ENCODE results near the gene RIPPLY2.

The RIPPLY2 gene

DNA sequence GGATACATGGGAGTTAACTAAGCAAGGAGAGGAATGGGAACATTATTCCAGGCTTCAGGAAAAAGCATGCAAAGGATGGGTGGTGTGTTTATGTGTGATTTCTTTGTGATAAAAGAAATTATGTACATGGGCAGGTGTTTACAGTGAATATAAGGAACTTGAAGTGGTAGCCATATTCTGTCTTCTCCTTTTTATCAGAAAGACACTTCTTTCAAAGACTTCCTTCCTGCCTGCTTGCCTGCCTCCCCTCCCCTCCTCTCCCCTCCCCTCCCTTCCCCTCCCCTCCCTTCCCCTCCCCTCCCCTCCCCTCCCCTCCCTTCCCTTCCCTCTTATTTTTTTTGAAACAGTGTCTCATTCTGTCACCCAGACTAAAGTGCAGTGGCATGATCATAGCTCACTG lies 20.7 kb downstream of the RIPPLY2 start:
- Histone ChIP-seq H3K27ac (ENCODE audit: low read depth, low read length) (no peak overlapping the region), H3K9ac (ENCODE audit: low read depth in 1 of 2, low read length in 2 of 2) (no peak overlapping the region), H3K27me3 (ENCODE audit: control insufficient read depth in 1 of 2, insufficient read depth in 2 of 2, low read length in 2 of 2) (no peaks in the 10 kb centered on the region), H3K4me1 (ENCODE audit: control insufficient read depth in 1 of 2, insufficient read depth in 2 of 2, low read length in 2 of 2) (peaks cover 0 to 4% of the 10 kb centered on the region in 2 donors), H3K4me3 (ENCODE audit: low read depth in 1 of 2, low read length in 2 of 2) (no peak overlapping the region), H3K36me3 (ENCODE audit: control insufficient read depth in 1 of 2, insufficient read depth in 2 of 2, low read length in 2 of 2) (no peaks in the 10 kb centered on the region), H3K9me3 (ENCODE audit: control insufficient read depth in 1 of 2, low read length in 2 of 2) (no peaks in the 10 kb centered on the region)

- Histone ChIP-seq H3K27ac (ENCODE audit: low read depth, low read length) (no peak overlapping the region), H3K4me1 (ENCODE audit: control insufficient read depth in 1 of 2, insufficient read depth in 2 of 2, low read length in 2 of 2) (peaks cover 0 to 6% of the 10 kb centered on the region in 2 donors), H3K4me3 (ENCODE audit: low read depth in 1 of 2, low read length in 2 of 2) (no peak overlapping the region), H3K36me3 (ENCODE audit: control insufficient read depth in 1 of 2, insufficient read depth in 2 of 2, low read length in 2 of 2) (no peaks in the 10 kb centered on the region), H3K27me3 (ENCODE audit: control insufficient read depth in 1 of 2, insufficient read depth in 2 of 2, low read length in 2 of 2) (no peaks in the 10 kb centered on the region), H3K9ac (ENCODE audit: low read depth in 1 of 2, low read length in 2 of 2) (no peak overlapping the region), H3K9me3 (ENCODE audit: control insufficient read depth in 1 of 2, low read length in 2 of 2) (no peaks in the 10 kb centered on the region)
These were observed 22.7 kb downstream of the RIPPLY2 start for GRCh38 chr6:83875843-83876242.

DNA sequence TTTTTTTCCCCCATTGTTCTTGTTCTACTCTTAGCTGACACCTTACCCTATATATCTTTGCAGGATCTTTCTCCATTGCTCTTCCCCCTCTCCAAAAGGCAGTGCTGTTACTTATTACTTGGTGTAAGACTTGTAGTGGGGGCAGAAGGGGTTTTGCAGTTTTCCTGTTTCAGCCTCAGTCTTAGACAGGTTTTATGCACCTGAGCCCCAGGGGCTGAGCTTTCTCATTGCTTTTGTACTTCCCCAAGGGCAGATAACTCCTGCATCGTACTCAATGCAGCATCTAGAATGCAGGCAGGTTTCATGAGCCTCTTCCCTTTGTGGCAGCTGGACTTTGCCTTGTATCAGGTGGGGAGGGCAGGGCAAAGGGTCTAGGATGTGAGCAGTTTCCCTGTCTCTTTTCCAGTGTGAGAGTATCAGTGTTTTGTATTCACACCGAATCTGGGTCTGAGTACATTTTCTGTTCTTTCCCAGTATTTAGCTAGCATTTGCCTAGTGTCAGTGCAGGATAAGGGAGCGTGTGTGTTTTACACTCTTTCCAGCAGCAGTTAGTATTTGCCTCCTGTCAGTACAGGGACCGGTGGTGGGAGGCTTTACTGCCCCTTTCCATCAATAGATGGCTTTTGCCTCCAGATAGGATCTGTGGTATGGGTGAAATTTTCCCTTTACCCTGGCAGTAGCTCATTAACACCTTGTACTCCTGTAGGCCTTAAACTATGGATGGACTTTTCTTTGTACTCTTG lies 25.9 kb downstream of the RIPPLY2 start:
- H3K9me3 ChIP-seq (ENCODE audit: control insufficient read depth in 1 of 2, low read length in 2 of 2), result no peaks in the 10 kb centered on the region
- no peaks in the 10 kb centered on the region for H3K27me3 ChIP-seq (ENCODE audit: control insufficient read depth in 1 of 2, insufficient read depth in 2 of 2, low read length in 2 of 2)
- H3K4me3 ChIP-seq (ENCODE audit: low read depth in 1 of 2, low read length in 2 of 2), result no peak overlapping the region
- no peaks in the 10 kb centered on the region for H3K36me3 ChIP-seq (ENCODE audit: control insufficient read depth in 1 of 2, insufficient read depth in 2 of 2, low read length in 2 of 2)
- H3K4me1 ChIP-seq (ENCODE audit: control insufficient read depth in 1 of 2, insufficient read depth in 2 of 2, low read length in 2 of 2), result peaks cover 0 to 6% of the 10 kb centered on the region in 2 donors
- H3K27ac ChIP-seq (ENCODE audit: low read depth, low read length), result no peak overlapping the region
- no peak overlapping the region for H3K9ac ChIP-seq (ENCODE audit: low read depth in 1 of 2, low read length in 2 of 2)

DNA sequence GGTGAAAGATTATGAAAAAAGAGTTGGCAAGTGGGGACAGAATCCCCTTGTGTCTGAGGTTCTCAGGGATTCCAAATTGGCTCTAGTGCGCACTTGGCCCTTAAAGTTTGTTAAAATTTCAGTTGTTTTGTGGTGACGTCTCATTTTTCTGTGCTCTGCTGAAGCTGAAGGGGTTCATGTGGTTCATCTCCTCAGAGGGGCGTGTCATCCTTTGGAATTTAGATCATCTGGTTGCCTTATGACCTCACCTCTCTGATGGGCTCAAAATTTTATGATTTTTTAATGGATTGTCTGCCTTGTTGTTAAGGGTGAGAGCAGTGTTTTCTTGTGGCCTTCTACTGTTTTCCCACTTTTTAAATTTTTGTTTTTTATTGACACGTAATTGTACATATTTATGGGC lies 26.6 kb downstream of the RIPPLY2 start:
- Histone ChIP-seq H3K4me3 (ENCODE audit: low read depth in 1 of 2, low read length in 2 of 2) (no peak overlapping the region), H3K36me3 (ENCODE audit: control insufficient read depth in 1 of 2, insufficient read depth in 2 of 2, low read length in 2 of 2) (no peaks in the 10 kb centered on the region), H3K9me3 (ENCODE audit: control insufficient read depth in 1 of 2, low read length in 2 of 2) (no peaks in the 10 kb centered on the region), H3K27ac (ENCODE audit: low read depth, low read length) (no peak overlapping the region), H3K27me3 (ENCODE audit: control insufficient read depth in 1 of 2, insufficient read depth in 2 of 2, low read length in 2 of 2) (no peaks in the 10 kb centered on the region), H3K4me1 (ENCODE audit: control insufficient read depth in 1 of 2, insufficient read depth in 2 of 2, low read length in 2 of 2) (peaks cover 0 to 6% of the 10 kb centered on the region in 2 donors), H3K9ac (ENCODE audit: low read depth in 1 of 2, low read length in 2 of 2) (no peak overlapping the region)

- peaks cover 0 to 6% of the 10 kb centered on the region in 2 donors for H3K4me1 ChIP-seq (ENCODE audit: control insufficient read depth in 1 of 2, insufficient read depth in 2 of 2, low read length in 2 of 2)
- H3K4me3 ChIP-seq (ENCODE audit: low read depth in 1 of 2, low read length in 2 of 2), result no peak overlapping the region
- H3K36me3 ChIP-seq (ENCODE audit: control insufficient read depth in 1 of 2, insufficient read depth in 2 of 2, low read length in 2 of 2), result no peaks in the 10 kb centered on the region
- H3K27ac ChIP-seq (ENCODE audit: low read depth, low read length), result no peak overlapping the region
- H3K9ac ChIP-seq (ENCODE audit: low read depth in 1 of 2, low read length in 2 of 2), result no peak overlapping the region
- H3K9me3 ChIP-seq (ENCODE audit: control insufficient read depth in 1 of 2, low read length in 2 of 2), result no peaks in the 10 kb centered on the region
- H3K27me3 ChIP-seq (ENCODE audit: control insufficient read depth in 1 of 2, insufficient read depth in 2 of 2, low read length in 2 of 2), result no peaks in the 10 kb centered on the region
These were observed 30.1 kb downstream of the RIPPLY2 start for GRCh38 chr6:83883240-83883639.

DNA sequence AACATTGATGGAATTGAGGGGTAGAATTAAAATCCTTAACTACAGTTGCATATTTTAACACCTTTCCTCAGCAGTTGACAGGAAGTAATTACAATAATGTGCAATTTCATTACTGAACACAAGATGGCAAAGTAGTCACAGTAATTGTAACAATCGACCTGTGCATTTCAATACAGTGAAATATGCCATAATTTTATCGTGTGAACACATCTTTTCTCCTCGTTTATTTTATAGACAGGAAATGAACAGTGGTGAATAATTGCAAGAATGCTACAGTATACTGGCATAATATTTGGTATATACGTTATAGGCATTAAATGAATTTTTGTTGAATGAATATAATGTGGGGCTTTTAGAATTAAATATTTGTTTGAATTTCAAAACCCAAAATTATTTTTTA lies 31.4 kb downstream of the RIPPLY2 start:
- no peak overlapping the region for H3K9ac ChIP-seq (ENCODE audit: low read depth in 1 of 2, low read length in 2 of 2)
- H3K27me3 ChIP-seq (ENCODE audit: control insufficient read depth in 1 of 2, insufficient read depth in 2 of 2, low read length in 2 of 2), result no peaks in the 10 kb centered on the region

DNA sequence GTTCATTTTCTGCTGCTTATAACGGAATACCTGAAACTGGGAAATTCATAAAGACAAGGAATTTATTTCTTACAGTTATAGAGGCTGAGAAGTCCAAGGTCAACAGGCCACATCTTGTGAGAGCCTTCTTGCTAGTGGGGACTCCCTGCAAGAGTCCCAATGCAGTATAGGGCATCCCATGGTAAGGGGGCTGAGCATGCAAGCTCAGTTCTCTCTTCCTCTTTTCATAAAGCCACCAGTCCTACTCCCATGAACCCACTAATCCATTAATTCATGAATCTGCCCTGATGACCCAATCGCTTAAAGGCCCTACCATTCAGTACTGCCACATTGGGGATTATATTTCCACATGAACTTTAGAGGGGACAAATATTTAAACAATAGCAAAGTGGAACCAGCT lies 32.8 kb downstream of the RIPPLY2 start:
- no peak overlapping the region for H3K27ac ChIP-seq (ENCODE audit: low read depth, low read length)
- H3K9ac ChIP-seq (ENCODE audit: low read depth in 1 of 2, low read length in 2 of 2), result no peak overlapping the region
- H3K4me1 ChIP-seq (ENCODE audit: control insufficient read depth in 1 of 2, insufficient read depth in 2 of 2, low read length in 2 of 2), result no peaks in the 10 kb centered on the region
- H3K36me3 ChIP-seq (ENCODE audit: control insufficient read depth in 1 of 2, insufficient read depth in 2 of 2, low read length in 2 of 2), result no peaks in the 10 kb centered on the region
- peaks cover 0 to 3% of the 10 kb centered on the region in 2 donors for H3K9me3 ChIP-seq (ENCODE audit: control insufficient read depth in 1 of 2, low read length in 2 of 2)
- no peak overlapping the region for H3K4me3 ChIP-seq (ENCODE audit: low read depth in 1 of 2, low read length in 2 of 2)
- H3K27me3 ChIP-seq (ENCODE audit: control insufficient read depth in 1 of 2, insufficient read depth in 2 of 2, low read length in 2 of 2), result no peaks in the 10 kb centered on the region

More for the DNA sequence above, 31.4 kb downstream of the RIPPLY2 start:
- H3K36me3 ChIP-seq (ENCODE audit: control insufficient read depth in 1 of 2, insufficient read depth in 2 of 2, low read length in 2 of 2), result no peaks in the 10 kb centered on the region
- H3K9me3 ChIP-seq (ENCODE audit: control insufficient read depth in 1 of 2, low read length in 2 of 2), result peaks cover 0 to 3% of the 10 kb centered on the region in 2 donors
- H3K4me1 ChIP-seq (ENCODE audit: control insufficient read depth in 1 of 2, insufficient read depth in 2 of 2, low read length in 2 of 2), result no peaks in the 10 kb centered on the region
- H3K4me3 ChIP-seq (ENCODE audit: low read depth in 1 of 2, low read length in 2 of 2), result no peak overlapping the region
- H3K27ac ChIP-seq (ENCODE audit: low read depth, low read length), result no peak overlapping the region

DNA sequence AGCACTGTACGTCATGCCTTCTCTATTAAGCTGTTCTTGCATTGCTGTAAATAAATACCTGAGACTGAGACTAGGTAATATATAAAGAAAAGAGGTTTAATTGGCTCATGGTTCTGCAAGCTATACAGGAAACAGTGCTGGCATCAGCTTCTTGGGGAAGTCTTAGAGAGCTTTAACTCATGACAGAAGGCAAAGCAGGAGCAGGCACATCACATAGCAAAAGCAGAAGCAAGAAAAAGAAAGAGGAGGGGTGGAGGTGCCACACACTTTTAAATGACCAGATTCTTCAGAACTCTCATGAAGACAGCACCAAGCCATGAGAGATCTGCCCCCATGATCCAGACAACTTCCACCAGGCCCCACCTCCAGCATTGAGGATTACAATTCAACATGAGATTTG lies 36.5 kb downstream of the RIPPLY2 start:
- H3K4me3 ChIP-seq (ENCODE audit: low read depth in 1 of 2, low read length in 2 of 2), result no peak overlapping the region
- no peaks in the 10 kb centered on the region for H3K4me1 ChIP-seq (ENCODE audit: control insufficient read depth in 1 of 2, insufficient read depth in 2 of 2, low read length in 2 of 2)
- no peaks in the 10 kb centered on the region for H3K36me3 ChIP-seq (ENCODE audit: control insufficient read depth in 1 of 2, insufficient read depth in 2 of 2, low read length in 2 of 2)
- peaks cover 0 to 3% of the 10 kb centered on the region in 2 donors for H3K9me3 ChIP-seq (ENCODE audit: control insufficient read depth in 1 of 2, low read length in 2 of 2)
- H3K27me3 ChIP-seq (ENCODE audit: control insufficient read depth in 1 of 2, insufficient read depth in 2 of 2, low read length in 2 of 2), result no peaks in the 10 kb centered on the region
- no peak overlapping the region for H3K9ac ChIP-seq (ENCODE audit: low read depth in 1 of 2, low read length in 2 of 2)
- no peak overlapping the region for H3K27ac ChIP-seq (ENCODE audit: low read depth, low read length)

DNA sequence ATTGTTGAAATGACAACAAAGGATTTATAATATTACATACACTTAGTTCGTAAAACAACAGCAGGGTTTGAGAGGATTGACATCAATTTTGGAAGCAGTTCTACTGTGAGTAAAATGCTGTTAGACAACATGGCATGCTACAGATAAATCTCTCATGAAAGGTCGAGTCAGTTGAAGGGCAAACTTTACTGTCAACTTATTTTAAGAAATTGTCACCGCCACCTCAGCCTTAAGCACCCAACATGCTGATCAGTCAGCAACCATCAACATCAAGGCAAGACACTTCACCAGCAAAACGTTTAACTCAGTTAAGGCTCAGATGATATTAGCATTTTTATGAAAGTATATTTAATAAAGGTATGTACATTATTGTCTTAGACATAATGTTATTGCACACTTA lies 37.4 kb downstream of the RIPPLY2 start:
- no peaks in the 10 kb centered on the region for H3K27me3 ChIP-seq (ENCODE audit: control insufficient read depth in 1 of 2, insufficient read depth in 2 of 2, low read length in 2 of 2)
- H3K4me3 ChIP-seq (ENCODE audit: low read depth in 1 of 2, low read length in 2 of 2), result no peak overlapping the region
- no peaks in the 10 kb centered on the region for H3K4me1 ChIP-seq (ENCODE audit: control insufficient read depth in 1 of 2, insufficient read depth in 2 of 2, low read length in 2 of 2)
- peaks cover 0 to 3% of the 10 kb centered on the region in 2 donors for H3K9me3 ChIP-seq (ENCODE audit: control insufficient read depth in 1 of 2, low read length in 2 of 2)
- H3K9ac ChIP-seq (ENCODE audit: low read depth in 1 of 2, low read length in 2 of 2), result no peak overlapping the region
- H3K36me3 ChIP-seq (ENCODE audit: control insufficient read depth in 1 of 2, insufficient read depth in 2 of 2, low read length in 2 of 2), result no peaks in the 10 kb centered on the region
- no peak overlapping the region for H3K27ac ChIP-seq (ENCODE audit: low read depth, low read length)

DNA sequence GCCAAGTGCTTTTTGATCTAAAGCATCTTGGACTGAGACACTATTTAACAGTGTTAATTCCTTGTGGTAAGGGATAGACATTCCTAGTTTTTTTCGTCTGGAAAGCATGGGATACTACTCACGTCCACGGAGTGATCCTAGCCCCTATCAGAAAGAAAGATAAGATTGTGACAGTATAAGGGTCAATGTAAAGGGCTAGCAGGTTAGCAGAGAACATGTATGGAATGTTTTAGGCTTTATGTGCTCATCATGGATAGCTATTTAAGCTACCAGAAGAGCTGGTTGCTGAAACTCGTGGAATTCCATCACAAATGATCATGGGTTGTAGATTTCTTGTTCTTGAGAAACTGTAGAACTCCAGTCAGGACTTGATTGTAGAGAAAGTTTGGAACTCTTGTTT lies 38.4 kb downstream of the RIPPLY2 start:
- Histone ChIP-seq H3K27me3 (ENCODE audit: control insufficient read depth in 1 of 2, insufficient read depth in 2 of 2, low read length in 2 of 2) (no peaks in the 10 kb centered on the region), H3K27ac (ENCODE audit: low read depth, low read length) (no peak overlapping the region), H3K36me3 (ENCODE audit: control insufficient read depth in 1 of 2, insufficient read depth in 2 of 2, low read length in 2 of 2) (no peaks in the 10 kb centered on the region), H3K4me3 (ENCODE audit: low read depth in 1 of 2, low read length in 2 of 2) (no peak overlapping the region), H3K9me3 (ENCODE audit: control insufficient read depth in 1 of 2, low read length in 2 of 2) (peaks cover 0 to 3% of the 10 kb centered on the region in 2 donors), H3K9ac (ENCODE audit: low read depth in 1 of 2, low read length in 2 of 2) (no peak overlapping the region), H3K4me1 (ENCODE audit: control insufficient read depth in 1 of 2, insufficient read depth in 2 of 2, low read length in 2 of 2) (no peaks in the 10 kb centered on the region)

Measured in duodenal mucosa (tissue), 2 donors.